Fibroblast of lung (primary cell): ENCODE measurements around the gene B3GALT5. TPM values are rescaled to one million over a fixed set of nuclear protein-coding genes. Genes with fewer than 3 reads are reported as not detected.

Experiments used
- DNase-seq, 2 donors: peaks; one replicate each; pipeline versions ENCODE4 v3.0.0 to v3.0.0-alpha.2; 2010; ENCODE audit warnings: low read depth in 2 of 2
- H2AFZ ChIP-seq: 2 replicates; pipeline ENCODE4 v1.5.1; 2012; ENCODE audit warnings: low read length, control low read depth, inconsistent platforms
- H3K27ac ChIP-seq: 2 replicates; pipeline ENCODE4 v1.5.1; 2011; ENCODE audit warnings: low read length, control low read depth; ENCODE audit not compliant: insufficient read depth
- H3K27me3 ChIP-seq: 2 replicates; pipeline ENCODE4 v1.5.1; 2011; ENCODE audit warnings: mild to moderate bottlenecking, low read length; ENCODE audit not compliant: control insufficient read depth, insufficient read depth
- H3K36me3 ChIP-seq: 2 replicates; pipeline ENCODE4 v1.5.1; 2011; ENCODE audit warnings: low read length; ENCODE audit not compliant: control insufficient read depth, insufficient read depth
- H3K4me1 ChIP-seq: 2 replicates; pipeline ENCODE4 v1.5.1; 2011; ENCODE audit warnings: low read length; ENCODE audit not compliant: control insufficient read depth, insufficient read depth; ENCODE audit errors: extremely low read depth
- H3K4me2 ChIP-seq: 2 replicates; pipeline ENCODE4 v1.5.1; 2011; ENCODE audit warnings: low read length, control low read depth; ENCODE audit not compliant: insufficient read depth; ENCODE audit errors: extremely low read depth
- H3K4me3 ChIP-seq, 4 experiments: fragments of 200-600 bp in 1 of 4; sonication (generic) in 1 of 4; replicated peaks in 1 of 4; 2 replicates each; pipeline ENCODE4 v1.5.1; 2011 to 2016; ENCODE audit warnings: low read length in 4 of 4, low read depth in 3 of 4, mild to moderate bottlenecking in 3 of 4, control low read depth in 2 of 4, inconsistent platforms in 1 of 4, mixed read lengths in 1 of 4; ENCODE audit not compliant: insufficient read depth in 1 of 4; ENCODE audit errors: control extremely low read depth in 1 of 4
- H3K79me2 ChIP-seq: 2 replicates; pipeline ENCODE4 v1.5.1; 2012; ENCODE audit warnings: mild to moderate bottlenecking, low read length, inconsistent platforms; ENCODE audit not compliant: control insufficient read depth, insufficient read depth
- H3K9ac ChIP-seq: 2 replicates; pipeline ENCODE4 v1.5.1; 2011; ENCODE audit warnings: mild to moderate bottlenecking, low read length, control low read depth; ENCODE audit not compliant: insufficient read depth
- H3K9me3 ChIP-seq: 2 replicates; pipeline ENCODE4 v1.5.1; 2012; ENCODE audit warnings: low read depth, low read length; ENCODE audit not compliant: control insufficient read depth, insufficient read depth
- H4K20me1 ChIP-seq: 2 replicates; pipeline ENCODE4 v1.5.1; 2011; ENCODE audit warnings: low read length; ENCODE audit not compliant: control insufficient read depth, insufficient read depth; ENCODE audit errors: extremely low read depth
- EZH2 ChIP-seq: IDR thresholded peaks from 2 replicates; pipeline ENCODE4 v1.5.1; 2012; ENCODE audit warnings: low read length, control low read depth, mild to moderate bottlenecking; ENCODE audit errors: missing control alignments
- polyA plus RNA-seq, 2 donors: library from polyadenylated mRNA; depleted of rRNA in 1 of 2; stranded (reverse) in 1 of 2; unstranded in 1 of 2; fragments of >200 nt; gene quantifications; 2 replicates each; pipeline ENCODE4 v1.2.1, GENCODE V29; 2011 to 2012; ENCODE audit warnings: missing spikeins in 1 of 2
- total RNA-seq: library from RNA; depleted of rRNA; stranded (reverse); fragments of >200 nt; gene quantifications from 2 replicates; pipeline ENCODE4 v1.2.1, GENCODE V29; 2014
- TF ChIP-seq, protein P1 (sequence below), 2 donors: IDR thresholded peaks in 1 of 2; conservative IDR thresholded peaks in 1 of 2; 1 replicate in 1 of 2; 2 replicates in 1 of 2; pipeline ENCODE4 v1.5.1; 2011 to 2012; ENCODE audit warnings: low read length in 2 of 2, control low read depth in 1 of 2, inconsistent platforms in 1 of 2, low read depth in 1 of 2, mild to moderate bottlenecking in 1 of 2

The B3GALT5 gene
- total and polyA plus RNA-seq, 2 donors (not counting 1 experiment from before 2014, with no cell fraction given) = under 0.01 TPM

GRCh38 chr21:39579734-39580332, 32.9 kb upstream of the B3GALT5 start:
- Histone ChIP-seq H4K20me1 (no peaks in the 10 kb centered on the region), H3K4me3 (no peak overlapping the region), H3K36me3 (no peaks in the 10 kb centered on the region), H3K4me1 (no peaks in the 10 kb centered on the region), H3K27ac (no peak overlapping the region), H3K27me3 (no peaks in the 10 kb centered on the region), H3K4me2 (no peak overlapping the region), H3K9ac (no peak overlapping the region), H3K79me2 (no peaks in the 10 kb centered on the region), H3K9me3 (no peaks in the 10 kb centered on the region), H2AFZ (no peak overlapping the region)
- no peak for DNase-seq
- no peak for TF ChIP-seq EZH2
- TF ChIP-seq, protein P1, sequence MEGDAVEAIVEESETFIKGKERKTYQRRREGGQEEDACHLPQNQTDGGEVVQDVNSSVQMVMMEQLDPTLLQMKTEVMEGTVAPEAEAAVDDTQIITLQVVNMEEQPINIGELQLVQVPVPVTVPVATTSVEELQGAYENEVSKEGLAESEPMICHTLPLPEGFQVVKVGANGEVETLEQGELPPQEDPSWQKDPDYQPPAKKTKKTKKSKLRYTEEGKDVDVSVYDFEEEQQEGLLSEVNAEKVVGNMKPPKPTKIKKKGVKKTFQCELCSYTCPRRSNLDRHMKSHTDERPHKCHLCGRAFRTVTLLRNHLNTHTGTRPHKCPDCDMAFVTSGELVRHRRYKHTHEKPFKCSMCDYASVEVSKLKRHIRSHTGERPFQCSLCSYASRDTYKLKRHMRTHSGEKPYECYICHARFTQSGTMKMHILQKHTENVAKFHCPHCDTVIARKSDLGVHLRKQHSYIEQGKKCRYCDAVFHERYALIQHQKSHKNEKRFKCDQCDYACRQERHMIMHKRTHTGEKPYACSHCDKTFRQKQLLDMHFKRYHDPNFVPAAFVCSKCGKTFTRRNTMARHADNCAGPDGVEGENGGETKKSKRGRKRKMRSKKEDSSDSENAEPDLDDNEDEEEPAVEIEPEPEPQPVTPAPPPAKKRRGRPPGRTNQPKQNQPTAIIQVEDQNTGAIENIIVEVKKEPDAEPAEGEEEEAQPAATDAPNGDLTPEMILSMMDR (conservative IDR thresholded peaks at IDR 0.05 in 1 of 2, IDR thresholded peaks at IDR 0.05 in 1 of 2; ENCODE audit: low read depth in 1 of 2, low read length in 2 of 2) = no peak

- Histone ChIP-seq H4K20me1 (no peaks in the 10 kb centered on the region), H3K9ac (no peak overlapping the region), H3K9me3 (no peaks in the 10 kb centered on the region), H3K27ac (no peak overlapping the region), H3K4me1 (no peaks in the 10 kb centered on the region), H3K4me3 (no peak overlapping the region), H3K36me3 (no peaks in the 10 kb centered on the region), H3K4me2 (no peak overlapping the region), H3K27me3 (no peaks in the 10 kb centered on the region), H3K79me2 (no peaks in the 10 kb centered on the region), H2AFZ (no peak overlapping the region)
- TF ChIP-seq, protein P1 (conservative IDR thresholded peaks at IDR 0.05 in 1 of 2, IDR thresholded peaks at IDR 0.05 in 1 of 2; ENCODE audit: low read depth in 1 of 2, low read length in 2 of 2) = no peak
- no peak for TF ChIP-seq EZH2
- DNase-seq = no peak
Measured at GRCh38 chr21:39580744-39581143, 32.0 kb upstream of the B3GALT5 start.

GRCh38 chr21:39581414-39581813, 31.3 kb upstream of the B3GALT5 start:
- Histone ChIP-seq H3K27me3 (no peaks in the 10 kb centered on the region), H3K27ac (no peak overlapping the region), H4K20me1 (no peaks in the 10 kb centered on the region), H3K9ac (no peak overlapping the region), H3K36me3 (no peaks in the 10 kb centered on the region), H3K9me3 (no peaks in the 10 kb centered on the region), H3K4me2 (no peak overlapping the region), H2AFZ (no peak overlapping the region), H3K79me2 (no peaks in the 10 kb centered on the region), H3K4me1 (no peaks in the 10 kb centered on the region), H3K4me3 (no peak overlapping the region)
- no peak for TF ChIP-seq EZH2
- TF ChIP-seq, protein P1 (conservative IDR thresholded peaks at IDR 0.05 in 1 of 2, IDR thresholded peaks at IDR 0.05 in 1 of 2; ENCODE audit: low read depth in 1 of 2, low read length in 2 of 2) = no peak
- no peak for DNase-seq
